HG02852 (cell line): ENCODE results near the gene EPHA6.

Experiments
- ATAC-seq: cut with Tn5 transposase; IDR thresholded peaks from one replicate; pipeline ENCODE4 v1.9.1; 2021; ENCODE audit warnings: mild to moderate bottlenecking, moderate library complexity; ENCODE audit not compliant: unreplicated experiment

EPHA6 gene

DNA sequence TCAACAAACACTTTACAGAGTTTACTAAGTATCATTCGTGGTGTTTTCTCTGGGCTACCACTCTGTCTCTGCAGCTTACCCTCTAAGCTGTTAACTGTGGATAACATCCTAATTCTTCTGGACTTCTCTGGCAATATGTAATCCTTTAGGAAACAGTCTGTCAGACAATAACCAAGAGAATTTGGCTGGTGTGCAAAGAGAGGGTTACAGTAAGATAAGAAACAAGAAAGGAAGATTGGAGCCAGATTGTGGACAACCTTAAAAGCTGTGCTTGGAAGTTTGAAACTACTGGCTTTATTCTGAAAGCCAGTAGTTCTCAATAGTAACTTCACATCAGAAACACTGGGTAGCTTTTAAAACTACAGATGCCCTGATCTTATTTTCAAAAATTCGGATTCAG lies 950.9 kb downstream of the EPHA6 start:
- ATAC-seq = no peak

DNA sequence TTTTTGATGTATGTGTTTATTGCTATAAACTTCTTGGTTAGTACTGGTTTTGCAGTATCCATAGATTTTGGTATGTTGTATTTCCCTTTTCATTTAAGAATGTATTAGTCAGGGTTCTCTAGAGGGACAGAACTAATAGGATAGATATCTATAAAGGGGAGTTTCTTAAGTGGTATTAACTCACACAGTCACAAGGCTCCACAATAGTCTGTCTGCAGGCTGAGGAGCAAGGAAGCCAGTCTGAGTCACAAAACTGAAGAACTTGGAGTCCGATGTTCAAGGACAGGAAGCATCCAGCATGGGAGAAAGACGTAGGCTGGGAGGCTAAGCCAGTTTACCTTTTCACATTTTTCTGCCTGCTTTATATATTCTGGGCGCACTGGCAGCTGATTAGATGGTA lies 958.5 kb downstream of the EPHA6 start:
- no peak for ATAC-seq

DNA sequence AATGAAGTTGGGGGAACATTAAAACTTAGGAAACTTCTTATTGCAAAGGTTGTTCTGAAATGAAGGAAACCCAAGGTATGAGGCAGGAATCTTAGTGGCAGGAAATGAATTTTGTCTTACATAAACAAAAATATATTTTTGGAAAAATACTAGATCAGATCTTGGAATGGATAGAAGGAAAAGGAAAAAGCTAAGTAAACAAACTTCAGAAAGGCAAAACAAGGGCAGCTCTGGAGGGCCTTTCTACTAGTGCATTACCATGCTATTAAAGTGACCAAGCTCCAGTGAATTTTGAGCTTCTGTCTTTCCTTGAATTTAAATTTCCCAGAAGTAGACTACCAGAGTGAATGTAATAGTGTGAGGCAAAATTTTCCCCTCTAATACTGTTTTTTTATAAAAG lies 963.8 kb downstream of the EPHA6 start:
- no peak for ATAC-seq

DNA sequence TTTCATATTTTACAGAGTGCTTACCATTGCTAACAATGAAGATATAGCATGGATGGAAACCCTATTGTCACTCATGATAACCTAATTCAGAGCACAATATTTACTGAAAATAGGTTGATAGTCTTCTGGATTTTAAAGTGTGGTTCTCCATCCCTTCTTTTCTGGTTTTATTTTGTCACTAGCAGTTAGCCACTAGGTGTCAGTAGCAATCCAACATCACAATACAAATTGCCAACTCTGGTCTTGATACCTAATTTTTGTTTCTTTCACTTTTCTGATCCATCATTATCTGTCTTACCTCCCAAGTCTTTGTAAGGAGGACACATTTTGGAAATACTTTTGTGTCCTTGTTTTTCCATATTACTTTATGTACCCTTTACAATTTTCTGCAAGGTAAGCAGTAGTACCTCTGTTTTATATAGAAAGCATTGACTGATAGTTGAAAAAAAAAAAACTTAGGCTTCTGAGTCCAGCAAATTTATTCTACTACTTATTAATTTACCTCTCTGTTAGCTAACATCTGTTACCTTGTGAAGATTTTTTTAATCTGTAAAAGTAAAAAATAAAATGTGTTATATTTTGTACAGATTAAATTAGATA lies 979.1 kb downstream of the EPHA6 start:
- peak; percentile 74 for ATAC-seq

DNA sequence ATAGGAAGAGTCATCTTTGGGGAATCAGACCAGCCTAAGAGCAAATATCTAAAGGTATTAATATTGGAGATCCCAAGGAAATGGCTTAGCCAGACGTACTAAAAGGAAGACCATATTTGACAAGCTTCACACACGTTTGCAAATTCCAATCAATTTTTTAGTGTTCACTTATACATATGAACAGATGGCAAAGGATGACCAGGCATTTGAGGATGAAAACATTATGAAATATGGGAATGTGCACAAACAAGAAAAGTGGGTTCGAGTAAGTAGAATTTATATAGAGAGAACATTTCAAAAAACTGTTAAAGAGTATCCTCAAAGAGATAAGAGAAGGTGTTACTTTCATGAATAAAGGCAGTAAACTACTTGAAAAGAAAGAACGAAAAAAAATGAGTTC lies 981.6 kb downstream of the EPHA6 start:
- no peak for ATAC-seq
